HepG2 (cell line): ENCODE measurements around the gene PLEKHM2. TPM values are rescaled to one million over a fixed set of nuclear protein-coding genes. Genes with fewer than 3 reads are reported as not detected.

Experiments used
- ATAC-seq: fragments of 200-7000 bp; cut with Tn5 transposase; 3 replicates; pipeline ENCODE4 v1.9.1; 2020; ENCODE audit warnings: mild to moderate bottlenecking, moderate library complexity
- BruUV-seq: library from RNA; stranded (reverse); fragments of 400-500 nt; replicated peaks from 2 replicates; lab custom pipeline; 2021; lab: Mats Ljungman, UMichigan
- CTCF ChIA-PET: fragments of 300-600 bp; formaldehyde crosslinking; extraction: SDS; loops from one replicate; lab custom pipeline; 2021; ENCODE audit warnings: low total read pairs, inconsistent platforms, low intra/inter-chr PET ratio; lab: Yijun Ruan, JAX
- POLR2A ChIA-PET: fragments of 350-600 bp; sonication (Branson Sonifier 250); formaldehyde crosslinking; loops from one replicate; lab custom pipeline; 2020; ENCODE audit warnings: antibody characterized with exemption, inconsistent platforms; lab: Yijun Ruan, JAX
- DNase-seq: peaks from one replicate; pipeline ENCODE4 v3.0.0-alpha.2; 2015; ENCODE audit warnings: low spot score
- FAIRE-seq: peaks from 3 replicates; lab custom pipeline; 2011; peaks lifted over from hg19 to GRCh38; lab: Jason Lieb, UNC
- H2AFZ ChIP-seq: one replicate; pipeline ENCODE4 v1.6.1; 2011; ENCODE audit warnings: low read length, inconsistent platforms
- H3K27ac ChIP-seq: fragments of 300-600 bp; 3 replicates; pipeline ENCODE4 v1.8.0; 2011; ENCODE audit warnings: mixed run types, mild to moderate bottlenecking, mixed read lengths, low read length, inconsistent platforms; ENCODE audit not compliant: insufficient read depth; ENCODE audit errors: extremely low read length
- H3K27me3 ChIP-seq, 2 experiments: fragments of 200-600 bp in 1 of 2; 2 replicates in 1 of 2; 3 replicates in 1 of 2; pipeline versions ENCODE4 v1.6.0 to v1.8.0; 2011; ENCODE audit warnings: low read length in 2 of 2, mild to moderate bottlenecking in 2 of 2, moderate library complexity in 2 of 2, inconsistent platforms in 1 of 2; ENCODE audit not compliant: insufficient read depth in 2 of 2, control insufficient read depth in 1 of 2
- H3K36me3 ChIP-seq, 2 experiments: fragments of 200-600 bp in 1 of 2; replicated peaks in 1 of 2; 2 replicates in 1 of 2; 3 replicates in 1 of 2; pipeline versions ENCODE4 v1.5.1 to v1.8.0; 2011; ENCODE audit warnings: low read length in 2 of 2, inconsistent platforms in 1 of 2; ENCODE audit not compliant: insufficient read depth in 2 of 2, control insufficient read depth in 1 of 2
- H3K4me1 ChIP-seq: 2 replicates; pipeline ENCODE4 v1.5.1; 2012; ENCODE audit warnings: low read length, inconsistent platforms; ENCODE audit not compliant: insufficient read depth
- H3K4me2 ChIP-seq: 2 replicates; pipeline ENCODE4 v1.6.0; 2011; ENCODE audit warnings: low read depth, low read length, inconsistent platforms
- H3K4me3 ChIP-seq, 3 experiments: fragments of 200-600 bp in 1 of 3; sonication (generic), shearing (Covaris generic) in 1 of 3; replicated peaks in 1 of 3; 2 replicates each; pipeline ENCODE4 v1.5.1; 2011 to 2016; ENCODE audit warnings: low read length in 3 of 3, inconsistent platforms in 2 of 3, low read depth in 2 of 3, mild to moderate bottlenecking in 2 of 3, control low read depth in 1 of 3, mixed read lengths in 1 of 3; ENCODE audit not compliant: insufficient read depth in 1 of 3
- H3K79me2 ChIP-seq: one replicate; pipeline ENCODE4 v1.6.1; 2011; ENCODE audit warnings: low read length, inconsistent platforms; ENCODE audit not compliant: insufficient read depth
- H3K9ac ChIP-seq: 2 replicates; pipeline ENCODE4 v1.6.0; 2011; ENCODE audit warnings: mild to moderate bottlenecking, low read depth, low read length, inconsistent platforms; ENCODE audit not compliant: insufficient read depth
- H3K9me3 ChIP-seq: 2 replicates; pipeline ENCODE4 v1.5.1; 2012; ENCODE audit warnings: mild to moderate bottlenecking, low read length
- H4K20me1 ChIP-seq: 2 replicates; pipeline ENCODE4 v1.6.0; 2011; ENCODE audit warnings: inconsistent platforms, mild to moderate bottlenecking, low read length, moderate library complexity; ENCODE audit not compliant: insufficient read depth
- AGO2 ChIP-seq: fragments of 200-400 bp; formaldehyde crosslinking; optimal IDR thresholded peaks from 2 replicates; pipeline ENCODE3; 2017; ENCODE audit warnings: mild to moderate bottlenecking, low read depth, low read length, moderate library complexity
- BCL6 ChIP-seq: IDR thresholded peaks from 2 replicates; pipeline ENCODE4 v1.6.1; 2016; ENCODE audit warnings: missing genetic modification reagents, missing compliant biosample characterization
- CREM ChIP-seq, 2 experiments: sonication (generic) in 1 of 2; formaldehyde crosslinking in 1 of 2; IDR thresholded peaks; 2 replicates each; pipeline versions ENCODE4 v1.4.0 to v1.6.1; 2016 to 2020; ENCODE audit warnings: antibody characterized with exemption in 1 of 2, mild to moderate bottlenecking in 1 of 2, missing genetic modification reagents in 1 of 2
- HIC2 ChIP-seq: sonication (generic); formaldehyde crosslinking; IDR thresholded peaks from 2 replicates; pipeline ENCODE4 v1.9.0; 2022; ENCODE audit warnings: low read depth, missing genetic modification reagents
- MYNN ChIP-seq: sonication (generic); formaldehyde crosslinking; IDR thresholded peaks from 2 replicates; pipeline ENCODE4 v1.4.0; 2020; ENCODE audit warnings: mild to moderate bottlenecking, low read depth, missing genetic modification reagents
- NR2F6 ChIP-seq, 2 experiments: IDR thresholded peaks; 2 replicates each; pipeline ENCODE4 v1.6.1; 2016; ENCODE audit warnings: antibody characterized with exemption in 1 of 2, mild to moderate bottlenecking in 1 of 2
- PAXIP1 ChIP-seq: sonication (generic); formaldehyde crosslinking; conservative IDR thresholded peaks from 2 replicates; pipeline ENCODE4 v1.4.0; 2020; ENCODE audit warnings: mild to moderate bottlenecking, missing genetic modification reagents, moderate library complexity
- PHF8 ChIP-seq: sonication (generic); formaldehyde crosslinking; IDR thresholded peaks from 2 replicates; pipeline ENCODE4 v1.5.0; 2020; ENCODE audit warnings: missing genetic modification reagents
- PITX1 ChIP-seq: sonication (generic); formaldehyde crosslinking; IDR thresholded peaks from 2 replicates; pipeline ENCODE4 v1.5.1; 2020; ENCODE audit warnings: mild to moderate bottlenecking, missing genetic modification reagents
- RARA ChIP-seq: IDR thresholded peaks from 2 replicates; pipeline ENCODE4 v1.6.1; 2016; ENCODE audit warnings: missing genetic modification reagents, missing compliant biosample characterization
- RXRB ChIP-seq: IDR thresholded peaks from 2 replicates; pipeline ENCODE4 v1.6.1; 2016; ENCODE audit warnings: borderline replicate concordance, missing genetic modification reagents, missing compliant biosample characterization
- SOX13 ChIP-seq, 3 experiments: fragments of 450-650 bp in 1 of 3; sonication (generic) in 1 of 3; formaldehyde crosslinking in 1 of 3; IDR thresholded peaks in 2 of 3; conservative IDR thresholded peaks in 1 of 3; 2 replicates each; pipeline versions ENCODE4 v1.5.0 to v1.6.1; 2016 to 2020; ENCODE audit warnings: antibody characterized with exemption in 1 of 3, mild to moderate bottlenecking in 1 of 3, missing compliant biosample characterization in 1 of 3, missing genetic modification reagents in 1 of 3, moderate library complexity in 1 of 3
- UBTF ChIP-seq: sonication (generic); formaldehyde crosslinking; IDR thresholded peaks from 2 replicates; pipeline ENCODE4 v1.4.0; 2020; ENCODE audit warnings: mild to moderate bottlenecking, missing genetic modification reagents
- ZNF510 ChIP-seq: sonication (generic); formaldehyde crosslinking; IDR thresholded peaks from 2 replicates; pipeline ENCODE4 v1.4.0; 2020; ENCODE audit warnings: low read depth, mild to moderate bottlenecking, missing genetic modification reagents
- WGBS: methylation state at CpG from one replicate; pipeline ENCODE4 v1.1.6; 2017; ENCODE audit warnings: low lambda C conversion rate; 5-methylcytosine and 5-hydroxymethylcytosine counted together
- in situ Hi-C: cut with HindIII; loops from 2 replicates; pipeline ENCODE4 v1.10.0; 2017; ENCODE audit warnings: low pct_unique_long_range_greater_than_20kb; ENCODE audit not compliant: extremely low pct_ligation_motif_present
- intact Hi-C: fragments of 100-400 bp; cut with micrococcal nuclease; formaldehyde crosslinking; loops from one replicate; pipeline ENCODE4 v1.10.0; 2022; ENCODE audit not compliant: unreplicated experiment
- polyA plus RNA-seq, 8 experiments: library from polyadenylated mRNA; depleted of rRNA in 3 of 8; stranded (reverse) in 7 of 8; unstranded in 1 of 8; fragments of >200 nt; fragmentation: Illumina TruSeq in 4 of 8; extraction: Trizol in 4 of 8; gene quantifications; 2 replicates each; pipeline versions ENCODE4 v1.2.1 to v1.2.3, GENCODE V29; 2011 to 2016; ENCODE audit warnings: low read depth in 4 of 8, missing spikeins in 1 of 8, mixed read lengths in 1 of 8; ENCODE audit not compliant: insufficient read depth in 1 of 8
- total RNA-seq, 5 experiments: library from RNA; depleted of rRNA; stranded (reverse); fragments of >200 nt; fragmentation: Illumina TruSeq; extraction: Trizol; gene quantifications; 2 replicates each; pipeline ENCODE4 v1.2.3, GENCODE V29; 2016; ENCODE audit warnings: low read depth in 1 of 5
- TF ChIP-seq, protein P1 (sequence below): sonication (generic); formaldehyde crosslinking; IDR thresholded peaks from 2 replicates; pipeline ENCODE4 v1.8.1; 2023; ENCODE audit warnings: mild to moderate bottlenecking, missing genetic modification reagents, borderline replicate concordance

PLEKHM2 gene
- total and polyA plus RNA-seq, 2 of the 13 experiments (the other 11 are each of a cell fraction or from before 2014, with no cell fraction given): 16.5 to 27.3 TPM

DNA sequence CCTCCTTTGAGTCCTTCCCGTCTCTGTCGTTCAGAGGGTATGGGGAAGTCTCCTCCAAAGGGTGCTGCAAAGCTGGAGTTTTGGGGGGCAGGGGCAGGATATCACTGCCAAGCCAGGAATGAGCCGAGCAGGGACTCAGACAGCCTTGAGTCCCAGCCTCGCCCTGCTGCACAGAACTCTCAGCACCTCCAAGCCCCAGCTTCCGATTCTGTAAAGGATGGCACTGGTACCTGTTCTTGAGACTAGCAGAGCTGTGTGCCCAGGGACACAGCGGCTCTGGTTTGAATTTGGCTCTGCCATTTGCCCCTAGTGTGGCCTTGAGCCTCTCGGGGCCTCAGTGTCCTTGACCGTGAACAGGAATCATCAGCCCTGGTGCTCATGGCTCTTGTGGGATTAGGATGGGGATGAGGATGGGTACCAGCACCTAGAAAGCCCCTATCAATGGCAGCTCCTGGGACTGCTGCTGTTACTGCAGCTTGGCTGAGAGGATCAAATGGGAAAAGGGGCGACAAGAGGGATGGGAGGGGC lies 73.0 kb downstream of the PLEKHM2 start:
- FAIRE-seq: no peak
- peak overlapping the region in 2 of 3 experiments; percentile 13 to 82; a peak in 1 of 6 replicates for H3K4me3 ChIP-seq
- H4K20me1 ChIP-seq: no peaks in the 10 kb centered on the region
- in situ Hi-C loops: no loop called here
- no peaks in the 10 kb centered on the region for H3K36me3 ChIP-seq
- no peak overlapping the region for H3K27ac ChIP-seq
- peaks cover 0 to 20% of the 10 kb centered on the region in 2 experiments; a peak in 3 of 5 replicates for H3K27me3 ChIP-seq
- H2AFZ ChIP-seq: no peak overlapping the region
- DNase-seq: no peak
- H3K9ac ChIP-seq: no peak overlapping the region
- intact Hi-C loops: no loop called here
- ChIA-PET POLR2A (interaction anchor here (0.6 to 1.5 kb wide), 4 partner anchors 10 to 35 kb away, joined by 3 to 4 read pairs (median 3); no protein-coding TSS in a partner anchor), CTCF (no interaction called here)
- H3K9me3 ChIP-seq: no peaks in the 10 kb centered on the region
- peak; percentile 32 for ATAC-seq
- 4% methylated on average over 3 of the region's 9 CpGs for WGBS
- peak overlapping the region; percentile 91 for H3K4me2 ChIP-seq
- H3K79me2 ChIP-seq: peaks cover 2% of the 10 kb centered on the region
- BruUV-seq: TSS peak; percentile 49
- H3K4me1 ChIP-seq: peaks cover 57% of the 10 kb centered on the region
- TF ChIP-seq PITX1 (CRISPR knock-in tag) (peak; percentile 44; the same call in 1 of the 2 replicates), RXRB (0 out of 2 replicates have a peak, but pooled peaks have one; percentile 40), HIC2 (CRISPR knock-in tag) (no peak), AGO2 (no peak), MYNN (CRISPR knock-in tag) (no peak), UBTF (CRISPR knock-in tag) (0 out of 2 replicates have a peak, but pooled peaks have one; percentile 8), NR2F6 (IDR thresholded peaks at IDR 0.05) (0 out of 2 replicates have a peak, but pooled peaks have one; percentile 21), NR2F6 (CRISPR knock-in tag; IDR thresholded peaks at IDR 0.05) (0 out of 2 replicates have a peak, but pooled peaks have one; percentile 41), RARA (CRISPR knock-in tag) (peak; percentile 72), CREM (IDR thresholded peaks at IDR 0.05) (no peak), CREM (CRISPR knock-in tag; IDR thresholded peaks at IDR 0.05) (no peak), BCL6 (peak; percentile 64), ZNF510 (no peak), SOX13 (IDR thresholded peaks at IDR 0.05) (no peak), SOX13 (CRISPR knock-in tag; conservative IDR thresholded peaks at IDR 0.05 in 1 of 2, IDR thresholded peaks at IDR 0.05 in 1 of 2) (0 out of 4 replicates have a peak, but pooled peaks of 1 of the 2 experiments have one; percentile 13), PHF8 (no peak), PAXIP1 (CRISPR knock-in tag) (no peak)
- TF ChIP-seq, protein P1, sequence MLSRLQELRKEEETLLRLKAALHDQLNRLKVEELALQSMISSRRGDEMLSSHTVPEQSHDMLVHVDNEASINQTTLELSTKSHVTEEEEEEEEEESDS (CRISPR knock-in tag): no peak
